BLaER1 treated with 17β-estradiol and CSF1 and Interleukin-3, amounts not matched to agents 10 nM and 100 nM (cell line): ENCODE results near the gene ANKFY1.

Experiments
- H3K27ac ChIP-seq, 11 experiments: shearing (Covaris generic); formaldehyde crosslinking; 2 replicates each; pipeline ENCODE4 v1.8.1; 2022
- H3K27me3 ChIP-seq, 11 experiments: shearing (Covaris generic); formaldehyde crosslinking; 2 replicates each; pipeline ENCODE4 v1.8.1; 2022
- H3K36me3 ChIP-seq, 11 experiments: shearing (Covaris generic); formaldehyde crosslinking; 2 replicates each; pipeline ENCODE4 v1.8.1; 2022
- H3K4me1 ChIP-seq, 10 experiments: shearing (Covaris generic); formaldehyde crosslinking; 2 replicates each; pipeline ENCODE4 v1.8.1; 2022
- H3K4me2 ChIP-seq, 11 experiments: shearing (Covaris generic); formaldehyde crosslinking; 2 replicates each; pipeline ENCODE4 v1.8.1; 2022
- H3K4me3 ChIP-seq, 10 experiments: shearing (Covaris generic); formaldehyde crosslinking; 2 replicates each; pipeline ENCODE4 v1.8.1; 2022
- H3K9ac ChIP-seq, 11 experiments: shearing (Covaris generic); formaldehyde crosslinking; 2 replicates each; pipeline ENCODE4 v1.8.1; 2022
- H3K9me3 ChIP-seq, 11 experiments: shearing (Covaris generic); formaldehyde crosslinking; replicated peaks in 1 of 11; 2 replicates each; pipeline ENCODE4 v1.8.1; 2022
- H4K20me1 ChIP-seq, 11 experiments: shearing (Covaris generic); formaldehyde crosslinking; 2 replicates each; pipeline ENCODE4 v1.8.1; 2022
- Cebpa-rat ChIP-seq, 11 experiments: shearing (Covaris generic); IDR thresholded peaks; 2 replicates each; pipeline ENCODE4 v1.8.1; 2022

Gene ANKFY1, protein sequence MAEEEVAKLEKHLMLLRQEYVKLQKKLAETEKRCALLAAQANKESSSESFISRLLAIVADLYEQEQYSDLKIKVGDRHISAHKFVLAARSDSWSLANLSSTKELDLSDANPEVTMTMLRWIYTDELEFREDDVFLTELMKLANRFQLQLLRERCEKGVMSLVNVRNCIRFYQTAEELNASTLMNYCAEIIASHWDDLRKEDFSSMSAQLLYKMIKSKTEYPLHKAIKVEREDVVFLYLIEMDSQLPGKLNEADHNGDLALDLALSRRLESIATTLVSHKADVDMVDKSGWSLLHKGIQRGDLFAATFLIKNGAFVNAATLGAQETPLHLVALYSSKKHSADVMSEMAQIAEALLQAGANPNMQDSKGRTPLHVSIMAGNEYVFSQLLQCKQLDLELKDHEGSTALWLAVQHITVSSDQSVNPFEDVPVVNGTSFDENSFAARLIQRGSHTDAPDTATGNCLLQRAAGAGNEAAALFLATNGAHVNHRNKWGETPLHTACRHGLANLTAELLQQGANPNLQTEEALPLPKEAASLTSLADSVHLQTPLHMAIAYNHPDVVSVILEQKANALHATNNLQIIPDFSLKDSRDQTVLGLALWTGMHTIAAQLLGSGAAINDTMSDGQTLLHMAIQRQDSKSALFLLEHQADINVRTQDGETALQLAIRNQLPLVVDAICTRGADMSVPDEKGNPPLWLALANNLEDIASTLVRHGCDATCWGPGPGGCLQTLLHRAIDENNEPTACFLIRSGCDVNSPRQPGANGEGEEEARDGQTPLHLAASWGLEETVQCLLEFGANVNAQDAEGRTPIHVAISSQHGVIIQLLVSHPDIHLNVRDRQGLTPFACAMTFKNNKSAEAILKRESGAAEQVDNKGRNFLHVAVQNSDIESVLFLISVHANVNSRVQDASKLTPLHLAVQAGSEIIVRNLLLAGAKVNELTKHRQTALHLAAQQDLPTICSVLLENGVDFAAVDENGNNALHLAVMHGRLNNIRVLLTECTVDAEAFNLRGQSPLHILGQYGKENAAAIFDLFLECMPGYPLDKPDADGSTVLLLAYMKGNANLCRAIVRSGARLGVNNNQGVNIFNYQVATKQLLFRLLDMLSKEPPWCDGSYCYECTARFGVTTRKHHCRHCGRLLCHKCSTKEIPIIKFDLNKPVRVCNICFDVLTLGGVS

DNA sequence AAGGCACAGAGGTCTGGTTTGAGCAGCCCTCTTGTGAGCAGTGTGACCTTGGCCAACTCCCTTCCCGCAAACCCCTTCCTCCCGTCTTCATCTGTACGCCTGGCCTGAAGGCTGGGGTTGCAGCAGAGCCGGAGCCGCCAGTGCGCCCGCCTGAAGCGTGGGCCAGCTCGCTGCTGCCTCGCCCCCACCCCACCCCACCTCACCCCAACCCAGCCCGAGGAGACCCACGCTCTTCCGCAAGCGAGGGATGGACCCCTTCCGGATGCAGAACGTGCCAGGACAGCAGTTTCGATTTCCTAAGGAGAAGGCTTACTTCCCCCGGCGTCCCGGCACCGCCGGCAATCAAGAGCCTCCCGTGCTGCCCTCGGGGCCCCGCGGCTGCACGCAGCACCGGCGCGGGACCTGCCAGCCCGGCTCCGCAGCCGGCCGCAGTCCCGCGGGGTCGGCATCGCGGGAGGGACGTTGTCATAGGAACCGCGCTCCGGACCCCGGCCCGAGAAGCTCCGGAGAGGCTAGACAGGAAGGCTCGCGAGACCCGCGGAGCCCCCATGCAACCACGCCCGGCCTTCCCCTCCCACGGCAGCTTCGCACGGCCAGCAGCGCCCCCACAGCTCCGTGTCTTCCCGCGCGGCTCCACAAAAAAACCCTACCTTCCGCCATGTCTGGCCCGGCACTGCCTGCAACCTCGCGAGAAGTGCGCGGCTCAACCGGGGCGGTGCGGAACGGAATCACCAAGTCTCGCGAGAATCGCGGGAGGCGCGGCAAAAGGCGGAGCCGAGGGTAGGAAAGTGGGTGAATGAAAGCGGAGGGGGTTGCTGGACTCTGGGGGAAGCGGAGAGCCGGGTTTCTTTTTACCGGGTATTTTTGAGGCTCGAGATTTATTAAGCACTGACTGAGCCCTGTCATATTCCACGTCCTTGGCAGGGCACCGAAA is at the start of gene ANKFY1:
Gene ANKFY1 (minus strand): TSS at position 698 of the 934 bp plus-strand sequence. CDS start 38 bp downstream, at position 660.
- no peak for TF ChIP-seq Cebpa-rat (IDR thresholded peaks at IDR 0.05)
- Histone ChIP-seq H3K4me3 (peak within 1 kb of the TSS; percentile 90 to 99 (median 94)), H3K4me2 (peak within 1 kb of the TSS; percentile 86 to 98 (median 95)), H3K9ac (peak within 1 kb of the TSS; percentile 93 to 98 (median 97)), H3K9me3 (peaks cover 29 to 37% (median 35%) of the 10 kb centered on the region in 11 experiments), H3K36me3 (peaks cover 50 to 56% (median 53%) of the 10 kb centered on the region in 11 experiments), H3K27me3 (no peaks in the 10 kb centered on the region), H3K27ac (peak within 1 kb of the TSS; percentile 88 to 97 (median 94)), H3K4me1 (peaks cover 25 to 43% (median 30%) of the 10 kb centered on the region in 10 experiments), H4K20me1 (peaks cover 0 to 54% (median 23%) of the 10 kb centered on the region in 11 experiments; a peak in 15 of 22 replicates)

DNA sequence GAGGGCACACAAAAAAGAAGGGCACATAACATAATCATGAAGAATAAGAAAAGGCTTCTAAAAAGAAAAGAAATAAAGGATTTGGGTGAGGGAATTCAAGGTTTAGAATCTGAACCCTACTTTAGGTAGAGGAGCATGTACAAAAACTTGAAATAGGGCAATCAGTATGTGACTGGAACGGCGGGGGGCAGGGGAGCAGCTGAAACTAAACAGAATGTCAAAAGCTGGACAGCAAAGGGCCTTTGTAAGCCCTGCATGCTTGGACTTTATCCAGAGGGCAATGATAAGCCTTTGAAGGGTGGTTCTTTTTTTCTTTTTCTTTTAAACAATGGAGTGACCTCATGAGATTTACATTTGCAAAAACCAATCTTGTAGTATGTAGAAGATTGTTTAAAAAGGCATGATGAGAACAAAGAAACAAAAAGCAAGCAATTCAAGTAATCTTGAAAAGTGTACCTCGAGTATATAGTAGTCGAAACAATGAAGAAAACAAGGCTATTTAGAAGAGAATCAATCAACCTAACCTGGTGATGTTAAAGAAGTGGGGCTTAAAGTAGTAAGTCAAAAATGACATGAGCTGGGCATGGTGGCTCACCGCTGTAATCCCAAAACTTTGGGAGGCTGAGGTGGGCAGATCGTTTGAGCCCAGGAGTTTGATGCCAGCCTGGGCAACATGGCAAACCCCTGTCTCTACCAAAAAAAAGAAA is 46.7 kb upstream of the ANKFY1 start:
- Histone ChIP-seq H3K27ac (no peak overlapping the region), H3K9me3 (no peaks in the 10 kb centered on the region), H4K20me1 (peaks cover 87 to 100% (median 99%) of the 10 kb centered on the region in 11 experiments), H3K36me3 (peaks cover 21 to 41% (median 32%) of the 10 kb centered on the region in 11 experiments), H3K27me3 (no peaks in the 10 kb centered on the region), H3K9ac (no peak overlapping the region), H3K4me2 (0 out of 22 replicates have a peak overlapping the region, but pooled peaks of 1 of the 11 experiments have one; percentile 6), H3K4me1 (peaks cover 0 to 35% (median 11%) of the 10 kb centered on the region in 10 experiments; a peak in 10 of 20 replicates), H3K4me3 (no peak overlapping the region)
- TF ChIP-seq Cebpa-rat (IDR thresholded peaks at IDR 0.05) = no peak

DNA sequence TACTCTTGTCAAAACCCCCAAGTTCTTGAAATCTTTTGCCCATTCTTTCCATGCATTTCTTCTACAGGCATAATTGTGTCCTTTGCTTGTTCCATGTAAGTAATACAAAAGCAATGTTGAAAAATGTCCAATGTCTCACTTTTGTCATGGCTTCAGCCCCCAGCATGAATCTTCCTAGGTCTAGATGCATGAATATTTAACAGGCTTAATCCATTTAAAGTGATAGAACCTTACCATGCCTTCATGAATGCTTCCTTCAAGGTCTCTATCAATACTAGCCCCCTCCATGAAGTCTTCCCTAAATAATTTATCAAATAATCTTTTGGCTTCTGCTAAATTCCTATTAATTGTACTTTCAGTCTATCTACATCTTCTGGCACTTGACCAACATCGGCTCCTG is 46.1 kb upstream of the ANKFY1 start:
- no peak for TF ChIP-seq Cebpa-rat (IDR thresholded peaks at IDR 0.05)

DNA sequence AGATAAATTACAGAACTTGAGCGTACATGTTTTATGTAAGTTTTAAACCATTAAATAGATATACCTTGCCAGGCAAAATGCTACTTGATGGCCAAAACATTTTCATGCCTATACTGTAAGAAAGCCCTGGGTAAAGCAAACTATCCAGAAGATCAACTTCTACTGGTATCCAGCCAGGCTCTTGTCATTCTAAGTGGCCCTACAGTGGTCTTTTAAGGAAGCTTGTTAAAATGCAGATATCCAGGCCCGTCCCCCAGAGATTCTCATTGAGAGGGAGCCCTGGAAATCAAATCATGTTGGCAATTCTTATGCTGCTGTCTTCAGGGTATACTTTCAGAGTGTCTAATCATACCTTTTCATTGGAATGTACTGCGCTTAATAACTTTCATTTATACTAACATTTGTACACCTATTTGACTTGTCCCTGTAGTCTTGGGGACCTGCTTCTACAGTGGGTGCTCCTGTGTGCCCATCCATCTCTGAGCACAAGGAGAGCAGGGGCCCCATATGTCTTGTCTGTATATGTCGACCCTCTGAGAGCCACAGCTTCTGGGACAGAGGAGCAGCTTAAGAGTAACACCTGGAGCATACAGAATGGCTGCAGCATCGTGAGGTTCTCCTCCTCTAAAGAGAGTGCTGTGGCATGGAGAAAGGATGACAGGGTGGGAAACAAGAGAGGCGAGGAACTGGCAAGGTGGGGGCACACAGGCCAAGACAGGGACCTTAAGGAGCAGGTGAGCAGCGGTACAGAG is 43.6 kb upstream of the ANKFY1 start:
- Histone ChIP-seq H4K20me1 (peaks cover 76 to 100% (median 98%) of the 10 kb centered on the region in 11 experiments; a peak in 21 of 22 replicates), H3K4me3 (no peak overlapping the region), H3K9me3 (no peaks in the 10 kb centered on the region), H3K4me2 (no peak overlapping the region), H3K4me1 (peaks cover 0 to 17% (median 8%) of the 10 kb centered on the region in 10 experiments; a peak in 4 of 20 replicates), H3K27ac (no peak overlapping the region), H3K9ac (no peak overlapping the region), H3K27me3 (no peaks in the 10 kb centered on the region), H3K36me3 (peaks cover 40 to 72% (median 61%) of the 10 kb centered on the region in 11 experiments)
- no peak for TF ChIP-seq Cebpa-rat (IDR thresholded peaks at IDR 0.05)

More for the DNA sequence above, 46.1 kb upstream of the ANKFY1 start:
- H3K9me3 ChIP-seq = no peaks in the 10 kb centered on the region
- H3K4me3 ChIP-seq = no peak overlapping the region
- H3K27me3 ChIP-seq = no peaks in the 10 kb centered on the region
- peaks cover 0 to 33% (median 11%) of the 10 kb centered on the region in 10 experiments; a peak in 10 of 20 replicates for H3K4me1 ChIP-seq
- H3K36me3 ChIP-seq = peaks cover 22 to 47% (median 38%) of the 10 kb centered on the region in 11 experiments
- H3K4me2 ChIP-seq = no peak overlapping the region
- peaks cover 86 to 100% (median 99%) of the 10 kb centered on the region in 11 experiments for H4K20me1 ChIP-seq
- H3K27ac ChIP-seq = no peak overlapping the region
- H3K9ac ChIP-seq = no peak overlapping the region

DNA sequence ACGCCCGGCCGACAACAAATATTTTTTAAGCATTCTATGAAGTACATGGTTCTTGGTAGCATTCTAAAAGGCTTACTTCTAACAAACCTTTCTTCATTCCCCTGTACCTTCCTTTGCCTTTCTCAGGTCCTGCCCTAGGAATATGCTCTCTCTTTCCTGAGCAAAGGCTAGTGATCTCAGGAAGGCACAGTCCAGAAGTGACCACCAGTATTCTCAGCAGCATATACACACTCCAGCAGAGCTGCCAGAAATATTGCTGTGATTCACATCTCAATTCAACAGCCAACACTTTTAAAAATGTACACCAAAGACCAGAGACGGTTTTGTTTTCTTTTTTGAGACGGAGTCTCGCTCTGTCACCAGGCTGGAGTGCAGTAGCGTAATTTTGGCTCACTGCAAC is 41.4 kb upstream of the ANKFY1 start:
- TF ChIP-seq Cebpa-rat (IDR thresholded peaks at IDR 0.05) = no peak
- Histone ChIP-seq H3K4me3 (no peak overlapping the region), H3K27ac (no peak overlapping the region), H3K4me2 (no peak overlapping the region), H3K9ac (no peak overlapping the region), H4K20me1 (peaks cover 67 to 100% (median 97%) of the 10 kb centered on the region in 11 experiments; a peak in 21 of 22 replicates), H3K36me3 (peaks cover 54 to 89% (median 76%) of the 10 kb centered on the region in 11 experiments), H3K4me1 (peaks cover 0 to 13% (median 6%) of the 10 kb centered on the region in 10 experiments; a peak in 3 of 20 replicates), H3K27me3 (no peaks in the 10 kb centered on the region), H3K9me3 (no peaks in the 10 kb centered on the region)

DNA sequence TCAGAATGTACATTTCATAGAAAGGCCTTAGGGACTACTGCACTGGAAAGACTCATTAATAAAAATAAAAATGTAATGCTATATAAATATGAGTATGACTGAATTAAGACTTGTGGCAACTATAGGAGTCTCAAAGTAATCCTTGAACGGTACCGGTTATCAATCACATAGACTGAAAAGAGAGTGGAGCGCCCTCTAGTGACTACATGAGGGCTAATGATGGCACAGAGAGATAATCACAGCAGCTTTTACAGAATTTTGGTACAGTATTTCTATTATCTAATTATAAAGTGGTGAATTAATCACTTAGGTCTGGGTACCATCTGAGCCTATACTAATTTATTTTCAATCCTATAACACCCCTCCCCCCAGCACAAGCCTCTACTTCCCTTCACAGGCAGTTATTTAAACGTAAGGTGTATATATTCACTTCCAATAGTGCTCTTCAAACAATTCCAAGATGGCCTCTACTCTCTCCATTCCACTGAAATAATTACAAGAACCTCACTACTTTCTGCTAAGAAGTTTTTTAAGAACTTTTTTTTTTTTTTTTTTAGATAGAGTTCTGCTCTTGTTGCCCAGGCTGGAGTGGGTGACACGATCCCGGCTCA is 40.7 kb upstream of the ANKFY1 start:
- Histone ChIP-seq H3K9ac (no peak overlapping the region), H3K4me1 (peaks cover 0 to 7% (median 2%) of the 10 kb centered on the region in 10 experiments; a peak in 2 of 20 replicates), H3K4me2 (no peak overlapping the region), H4K20me1 (peaks cover 60 to 100% (median 92%) of the 10 kb centered on the region in 11 experiments; a peak in 21 of 22 replicates), H3K27me3 (no peaks in the 10 kb centered on the region), H3K36me3 (peaks cover 54 to 96% (median 76%) of the 10 kb centered on the region in 11 experiments), H3K4me3 (no peak overlapping the region), H3K9me3 (no peaks in the 10 kb centered on the region), H3K27ac (no peak overlapping the region)
- TF ChIP-seq Cebpa-rat (IDR thresholded peaks at IDR 0.05) = no peak
